GM13976 (cell line): ENCODE data around the gene CHD9.

ENCODE experiments used
- DNase-seq: peaks from one replicate; pipeline ENCODE4 v3.0.0; 2012; ENCODE audit warnings: low spot score
- CTCF ChIP-seq: IDR thresholded peaks from 2 replicates; pipeline ENCODE4 v1.5.1; 2012; ENCODE audit warnings: borderline replicate concordance, mild to moderate bottlenecking; ENCODE audit not compliant: insufficient read depth; ENCODE audit errors: extremely low read depth, missing control alignments, control extremely low read depth
- in situ Hi-C: fragments of 300-500 bp; cut with MboI; formaldehyde crosslinking; loops from one replicate; pipeline ENCODE4 v1.12.0; 2022; ENCODE audit warnings: low sequenced_read_pairs, mixed read lengths, inconsistent platforms; ENCODE audit not compliant: unreplicated experiment

Gene CHD9

GRCh38 chr16:53099318-53100130 is 44.7 kb downstream of the CHD9 start:
- TF ChIP-seq CTCF: no peak
- in situ Hi-C loops: no loop called here
- peak; percentile 64 for DNase-seq

- in situ Hi-C loops: no loop called here
- no peak for TF ChIP-seq CTCF
- no peak for DNase-seq
Observed at GRCh38 chr16:53100131-53100748, 45.4 kb downstream of the CHD9 start.

- TF ChIP-seq CTCF: no peak
- in situ Hi-C loops: no loop called here
- no peak for DNase-seq
Observed at GRCh38 chr16:53100889-53101288, 46.1 kb downstream of the CHD9 start.

- in situ Hi-C loops: no loop called here
- no peak for DNase-seq
- TF ChIP-seq CTCF: no peak
Observed at GRCh38 chr16:53103811-53104210, 49.0 kb downstream of the CHD9 start.

- no peak for DNase-seq
- in situ Hi-C loops: no loop called here
- TF ChIP-seq CTCF: no peak
Observed at GRCh38 chr16:53105565-53105964, 50.8 kb downstream of the CHD9 start.

GRCh38 chr16:53111078-53111791 is 56.4 kb downstream of the CHD9 start:
- DNase-seq: peak; percentile 67
- no peak for TF ChIP-seq CTCF

More at GRCh38 chr16:53111078-53111791, 56.4 kb downstream of the CHD9 start:
- in situ Hi-C loops: no loop called here
